H1 (cell line): ENCODE measurements around the gene LY86. TPM values are rescaled to one million over a fixed set of nuclear protein-coding genes. Genes with fewer than 3 reads are reported as not detected.

ENCODE experiments used
- CTCF ChIA-PET: fragments of 300-600 bp; sonication (Branson Sonifier 250); formaldehyde crosslinking; loops from one replicate; lab custom pipeline; 2021; ENCODE audit not compliant: partially characterized antibody; lab: Charles Lee
- POLR2A ChIA-PET: fragments of 300-600 bp; sonication (Branson Sonifier 250); formaldehyde crosslinking; loops from one replicate; lab custom pipeline; 2021; ENCODE audit warnings: inconsistent platforms; ENCODE audit not compliant: partially characterized antibody; lab: Charles Lee
- DNase-seq, 2 experiments: peaks; one replicate each; pipeline versions ENCODE4 v3.0.0 to v3.0.0-alpha.2; 2010 to 2022; ENCODE audit warnings: low spot score in 2 of 2, low read depth in 1 of 2, mixed read lengths in 1 of 2
- FAIRE-seq: peaks from 2 replicates; lab custom pipeline; 2011; peaks lifted over from hg19 to GRCh38; lab: Jason Lieb, UNC
- H2AFZ ChIP-seq: 2 replicates; pipeline ENCODE4 v1.8.1; 2012; ENCODE audit warnings: low read length, inconsistent platforms
- H2AK5ac ChIP-seq: 2 replicates; pipeline ENCODE4 v1.6.1; 2013; ENCODE audit warnings: low read depth, low read length
- H2BK120ac ChIP-seq: replicated peaks from 2 replicates; pipeline ENCODE3; 2013; ENCODE audit warnings: low read depth, low read length, inconsistent platforms
- H2BK12ac ChIP-seq: 2 replicates; pipeline ENCODE4 v1.6.1; 2013; ENCODE audit warnings: low read depth, low read length
- H2BK15ac ChIP-seq: 2 replicates; pipeline ENCODE4 v1.6.1; 2013; ENCODE audit warnings: low read length
- H2BK20ac ChIP-seq: 2 replicates; pipeline ENCODE4 v1.6.1; 2013; ENCODE audit warnings: low read length
- H2BK5ac ChIP-seq: 2 replicates; pipeline ENCODE4 v1.6.1; 2013; ENCODE audit warnings: low read depth, low read length
- H3K14ac ChIP-seq: 2 replicates; pipeline ENCODE4 v1.6.1; 2013; ENCODE audit warnings: inconsistent platforms; ENCODE audit not compliant: insufficient read length
- H3K18ac ChIP-seq: 2 replicates; pipeline ENCODE4 v1.6.1; 2013; ENCODE audit warnings: low read length; ENCODE audit errors: extremely low read depth
- H3K23ac ChIP-seq: 2 replicates; pipeline ENCODE4 v1.6.1; 2013; ENCODE audit warnings: inconsistent platforms; ENCODE audit not compliant: insufficient read length
- H3K23me2 ChIP-seq: 2 replicates; pipeline ENCODE4 v1.6.1; 2013; ENCODE audit warnings: low read depth, low read length
- H3K27ac ChIP-seq: 2 replicates; pipeline ENCODE4 v1.6.1; 2011; ENCODE audit warnings: low read depth, low read length, inconsistent platforms
- H3K27me3 ChIP-seq, 4 experiments: replicated peaks in 1 of 4; 1 replicate in 1 of 4; 2 replicates in 3 of 4; pipeline versions ENCODE4 v1.6.1 to v1.8.1; 2011 to 2013; ENCODE audit warnings: low read length in 3 of 4, mild to moderate bottlenecking in 3 of 4, inconsistent platforms in 2 of 4, mixed read lengths in 2 of 4, moderate library complexity in 1 of 4; ENCODE audit not compliant: control insufficient read depth in 3 of 4, insufficient read depth in 3 of 4; ENCODE audit errors: extremely low read depth in 1 of 4
- H3K36me3 ChIP-seq, 4 experiments: 2 replicates each; pipeline versions ENCODE4 v1.6.1 to v1.8.1; 2011 to 2013; ENCODE audit warnings: mild to moderate bottlenecking in 4 of 4, low read length in 3 of 4, moderate library complexity in 2 of 4, control low read depth in 1 of 4, inconsistent platforms in 1 of 4; ENCODE audit not compliant: insufficient read depth in 4 of 4, control insufficient read depth in 2 of 4
- H3K4ac ChIP-seq: replicated peaks from 2 replicates; pipeline ENCODE3; 2013; ENCODE audit warnings: low read length, low read depth, mixed read lengths, inconsistent platforms; ENCODE audit not compliant: insufficient read length
- H3K4me1 ChIP-seq, 4 experiments: replicated peaks in 1 of 4; 1 replicate in 1 of 4; 2 replicates in 3 of 4; pipeline versions ENCODE4 v1.6.1 to v1.8.1; 2011 to 2013; ENCODE audit warnings: low read length in 3 of 4, inconsistent platforms in 2 of 4, mixed read lengths in 1 of 4; ENCODE audit not compliant: insufficient read depth in 4 of 4, control insufficient read depth in 3 of 4
- H3K4me2 ChIP-seq, 2 experiments: 2 replicates each; pipeline versions ENCODE4 v1.6.1 to v1.8.1; 2011 to 2013; ENCODE audit warnings: low read depth in 2 of 2, low read length in 2 of 2, control low read depth in 1 of 2, inconsistent platforms in 1 of 2, mild to moderate bottlenecking in 1 of 2; ENCODE audit not compliant: insufficient read depth in 1 of 2
- H3K4me3 ChIP-seq, 4 experiments: fragments of 200-600, 300-600 bp in 1 of 4; sonication (generic), shearing (Covaris generic), sonication (Bioruptor Twin) in 1 of 4; 2 replicates each; pipeline versions ENCODE4 v1.5.1 to v1.8.1; 2011 to 2016; ENCODE audit warnings: low read length in 4 of 4, low read depth in 3 of 4, control low read depth in 2 of 4, inconsistent platforms in 2 of 4, mild to moderate bottlenecking in 2 of 4, mixed read lengths in 1 of 4, moderate library complexity in 1 of 4; ENCODE audit not compliant: insufficient read depth in 2 of 4; ENCODE audit errors: extremely low read depth in 1 of 4
- H3K56ac ChIP-seq: replicated peaks from 2 replicates; pipeline ENCODE3; 2013; ENCODE audit warnings: low read depth, mild to moderate bottlenecking, mixed read lengths, low read length, inconsistent platforms; ENCODE audit not compliant: insufficient read length
- H3K79me1 ChIP-seq: 2 replicates; pipeline ENCODE4 v1.6.1; 2013; ENCODE audit warnings: low read depth, low read length, control low read depth
- H3K79me2 ChIP-seq, 2 experiments: 2 replicates each; pipeline versions ENCODE4 v1.6.1 to v1.8.1; 2012 to 2013; ENCODE audit warnings: low read length in 2 of 2, mild to moderate bottlenecking in 2 of 2, inconsistent platforms in 1 of 2; ENCODE audit not compliant: insufficient read depth in 2 of 2, control insufficient read depth in 1 of 2
- H3K9ac ChIP-seq, 4 experiments: replicated peaks in 1 of 4; 1 replicate in 1 of 4; 2 replicates in 3 of 4; pipeline versions ENCODE4 v1.6.1 to v1.8.1; 2011 to 2013; ENCODE audit warnings: low read depth in 3 of 4, low read length in 3 of 4, control low read depth in 2 of 4, mild to moderate bottlenecking in 2 of 4, moderate library complexity in 2 of 4, inconsistent platforms in 1 of 4; ENCODE audit errors: extremely low read depth in 1 of 4
- H3K9me3 ChIP-seq, 2 experiments: 2 replicates each; pipeline versions ENCODE4 v1.6.1 to v1.8.1; 2012 to 2013; ENCODE audit warnings: mild to moderate bottlenecking in 2 of 2, moderate library complexity in 2 of 2, control low read depth in 1 of 2, inconsistent platforms in 1 of 2, low read depth in 1 of 2, low read length in 1 of 2, mixed read lengths in 1 of 2; ENCODE audit not compliant: insufficient read depth in 2 of 2
- H4K20me1 ChIP-seq, 2 experiments: replicated peaks in 1 of 2; 2 replicates each; pipeline versions ENCODE3 to v1.8.1; 2011 to 2013; ENCODE audit warnings: inconsistent platforms in 2 of 2, low read length in 2 of 2, mild to moderate bottlenecking in 1 of 2; ENCODE audit not compliant: insufficient read depth in 2 of 2, control insufficient read depth in 1 of 2
- H4K5ac ChIP-seq: 2 replicates; pipeline ENCODE4 v1.6.1; 2013; ENCODE audit warnings: low read length, low read depth, mixed read lengths, inconsistent platforms; ENCODE audit not compliant: insufficient read length
- H4K8ac ChIP-seq: 2 replicates; pipeline ENCODE4 v1.8.0; 2013; ENCODE audit warnings: mild to moderate bottlenecking, moderate library complexity, low read length, inconsistent platforms; ENCODE audit not compliant: insufficient read depth; ENCODE audit errors: extremely low read depth
- H4K91ac ChIP-seq: replicated peaks from 2 replicates; pipeline ENCODE3; 2013; ENCODE audit warnings: low read length, mixed read lengths, inconsistent platforms; ENCODE audit not compliant: insufficient read length
- ASH2L ChIP-seq: fragments of 200-600, 300-600 bp; sonication (generic); IDR thresholded peaks from one replicate; pipeline ENCODE4 v1.7.1; 2017; ENCODE audit warnings: low read length
- SP2 ChIP-seq: IDR thresholded peaks from 2 replicates; pipeline ENCODE4 v1.6.1; 2012; ENCODE audit warnings: mild to moderate bottlenecking, low read length, inconsistent platforms
- TCF12 ChIP-seq: IDR thresholded peaks from 2 replicates; pipeline ENCODE4 v1.6.1; 2011; ENCODE audit warnings: low read depth, mild to moderate bottlenecking, low read length
- YY1 ChIP-seq: IDR thresholded peaks from 2 replicates; pipeline ENCODE4 v1.6.1; 2011; ENCODE audit warnings: low read depth, mild to moderate bottlenecking, low read length
- WGBS, 2 experiments: shearing (Covaris generic) in 1 of 2; methylation state at CpG; one replicate each; pipeline versions ENCODE4 v1.1.6 to v1.1.7; 2013 to 2015; ENCODE audit warnings: low lambda C conversion rate in 2 of 2, mixed read lengths in 2 of 2, inconsistent platforms in 1 of 2, low coverage in 1 of 2, missing lambda C conversion rate in 1 of 2; ENCODE audit not compliant: insufficient replicate concordance in 2 of 2, insufficient coverage in 1 of 2, insufficient read length in 1 of 2; ENCODE audit errors: extremely low coverage in 1 of 2, missing lambda C conversion rate in 1 of 2; 5-methylcytosine and 5-hydroxymethylcytosine counted together
- polyA plus RNA-seq, 7 experiments: library from polyadenylated mRNA; depleted of rRNA in 3 of 7; stranded (reverse) in 5 of 7; unstranded in 2 of 7; fragments of >200 nt in 5 of 7; fragments of 200-250 nt in 2 of 7; gene quantifications; 1 replicate in 5 of 7; 2 replicates in 1 of 7; 4 replicates in 1 of 7; pipeline versions ENCODE4 v1.2.1 to v1.2.3, GENCODE V29; 2011 to 2013; ENCODE audit warnings: missing spikeins in 2 of 7, mixed read lengths in 2 of 7
- total RNA-seq: library from RNA; stranded (reverse); fragmentation: NEBNext Ultra II Directional; extraction: Animal tissue kit (Norgen Biotek cat#: 25700); gene quantifications from 2 replicates; pipeline ENCODE4 v1.2.1, GENCODE V29; 2021

The LY86 gene
- total and polyA plus RNA-seq, 2 of the 8 experiments (the other 6 are each of a cell fraction or from before 2014, with no cell fraction given), result not detected

DNA sequence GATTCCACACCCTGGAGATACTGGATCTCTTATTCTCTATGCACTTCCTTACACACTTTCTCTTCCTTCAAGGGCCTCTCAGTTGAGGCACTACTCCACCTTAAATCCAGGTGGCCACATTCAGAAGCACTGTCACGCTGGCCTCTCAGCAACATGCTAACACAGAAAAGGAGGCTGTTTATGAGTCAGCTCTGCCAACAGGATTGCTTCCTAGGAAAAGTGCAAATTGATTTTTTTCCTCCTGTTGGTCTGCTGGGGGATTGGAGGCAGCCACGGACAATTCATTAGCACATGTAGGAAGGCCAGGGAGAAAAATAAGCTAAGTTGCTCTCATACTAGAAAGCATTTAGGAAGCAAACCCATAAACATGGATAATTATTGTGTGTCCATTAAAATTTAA is 20.9 kb downstream of the LY86 start:
- H3K36me3 ChIP-seq, result no peaks in the 10 kb centered on the region
- no peak overlapping the region for H3K4me3 ChIP-seq
- H3K4me1 ChIP-seq, result no peaks in the 10 kb centered on the region
- no peak for FAIRE-seq
- H2BK12ac ChIP-seq, result no peak overlapping the region
- H2BK120ac ChIP-seq, result no peak overlapping the region
- no peaks in the 10 kb centered on the region for H3K79me2 ChIP-seq
- no peak overlapping the region for H3K23ac ChIP-seq
- no peak overlapping the region for H2BK20ac ChIP-seq
- H2AFZ ChIP-seq, result no peak overlapping the region
- CTCF ChIA-PET, result interaction anchor here (1.0 to 1.7 kb wide), 3 partner anchors 12 to 418 kb away, joined by 3 read pairs; no protein-coding TSS in a partner anchor
- POLR2A ChIA-PET, result no interaction called here
- H3K4me2 ChIP-seq, result no peak overlapping the region
- H2BK15ac ChIP-seq, result no peak overlapping the region
- no peak overlapping the region for H3K18ac ChIP-seq
- H4K91ac ChIP-seq, result no peak overlapping the region
- DNase-seq, result no peak
- H4K5ac ChIP-seq, result no peak overlapping the region
- H3K14ac ChIP-seq, result no peak overlapping the region
- H3K79me1 ChIP-seq, result no peaks in the 10 kb centered on the region
- no peak overlapping the region for H3K27ac ChIP-seq
- 94% methylated on average over 2 of the region's 2 CpGs; no CpG with 5 or more reads in 1 of the 2 experiments for WGBS, 2 experiments
- H3K27me3 ChIP-seq, result no peaks in the 10 kb centered on the region
- no peak overlapping the region for H3K9ac ChIP-seq
- TF ChIP-seq ASH2L (no peak), TCF12 (no peak), SP2 (no peak), YY1 (no peak)
- no peak overlapping the region for H2AK5ac ChIP-seq
- H4K8ac ChIP-seq, result no peak overlapping the region
- no peak overlapping the region for H3K56ac ChIP-seq
- H3K4ac ChIP-seq, result no peak overlapping the region
- no peaks in the 10 kb centered on the region for H3K23me2 ChIP-seq
- no peaks in the 10 kb centered on the region for H4K20me1 ChIP-seq
- no peaks in the 10 kb centered on the region for H3K9me3 ChIP-seq
- H2BK5ac ChIP-seq, result no peak overlapping the region
